Skeletal muscle satellite cell (primary cell): ENCODE results near the gene CARNS1. TPM values are rescaled to one million over a fixed set of nuclear protein-coding genes. Genes with fewer than 3 reads are reported as not detected.

Experiments used
- small RNA-seq: library from RNA; depleted of rRNA; stranded (forward); fragments of <200 nt; gene quantifications from one replicate; pipeline ENCODE3, GENCODE V24; 2012

The CARNS1 gene

Small RNA genes lying within 50 kb of the gene (small RNA-seq; reads per million reads assigned to genes)
- not detected for gene RNU6-1238P
